K562 (cell line): ENCODE data around the gene VAT1L. TPM values are rescaled to one million over a fixed set of nuclear protein-coding genes. Genes with fewer than 3 reads are reported as not detected.

Experiments used
- ATAC-seq: fragments of 200-7000 bp; cut with Tn5 transposase; 3 replicates; pipeline ENCODE4 v1.9.1; 2020; ENCODE audit warnings: moderate library complexity
- BruUV-seq: library from RNA; stranded (reverse); fragments of 400-500 nt; replicated peaks from 2 replicates; lab custom pipeline; 2021; lab: Mats Ljungman, UMichigan
- CTCF ChIA-PET: fragments of 300-600 bp; formaldehyde crosslinking; extraction: SDS; loops from one replicate; lab custom pipeline; 2021; ENCODE audit warnings: low intra/inter-chr PET ratio; lab: Yijun Ruan, JAX
- POLR2A ChIA-PET: fragments of 300-600, 350-650 bp; sonication (Branson Sonifier 250); formaldehyde crosslinking; extraction: SDS; loops from one replicate; lab custom pipeline; 2021; ENCODE audit warnings: antibody characterized with exemption, inconsistent platforms; lab: Yijun Ruan, JAX
- DNase-seq, 4 experiments: peaks; one replicate each; pipeline versions ENCODE4 v3.0.0 to v3.0.0-alpha.2; 2011 to 2018; ENCODE audit warnings: low spot score in 3 of 4, mixed read lengths in 3 of 4; ENCODE audit errors: extremely low read depth in 1 of 4
- FAIRE-seq: peaks from 2 replicates; lab custom pipeline; 2011; peaks lifted over from hg19 to GRCh38; lab: Jason Lieb, UNC
- H2AFZ ChIP-seq: 2 replicates; pipeline ENCODE4 v1.6.0; 2011; ENCODE audit warnings: low read depth, low read length, control low read depth, inconsistent platforms
- H3K27ac ChIP-seq: fragments of 200-600 bp; 3 replicates; pipeline ENCODE4 v1.8.0; 2011; ENCODE audit warnings: low read depth, mild to moderate bottlenecking, control low read depth, inconsistent platforms, low read length, moderate library complexity, mixed read lengths; ENCODE audit errors: extremely low read depth
- H3K27me3 ChIP-seq, 2 experiments: fragments of 300-600 bp in 1 of 2; 2 replicates in 1 of 2; 3 replicates in 1 of 2; pipeline versions ENCODE4 v1.6.0 to v1.8.0; 2011; ENCODE audit warnings: inconsistent platforms in 2 of 2, low read length in 2 of 2, mild to moderate bottlenecking in 1 of 2, mixed read lengths in 1 of 2, moderate library complexity in 1 of 2; ENCODE audit not compliant: control insufficient read depth in 2 of 2, insufficient read depth in 2 of 2
- H3K36me3 ChIP-seq: fragments of 300-600 bp; 3 replicates; pipeline ENCODE4 v1.8.0; 2011; ENCODE audit warnings: mild to moderate bottlenecking, low read length, inconsistent platforms; ENCODE audit not compliant: control insufficient read depth, insufficient read depth
- H3K4me1 ChIP-seq, 2 experiments: fragments of 200-600 bp in 1 of 2; replicated peaks in 1 of 2; 2 replicates in 1 of 2; 3 replicates in 1 of 2; pipeline versions ENCODE4 v1.5.1 to v1.8.0; 2011; ENCODE audit warnings: inconsistent platforms in 2 of 2, low read length in 2 of 2, mild to moderate bottlenecking in 1 of 2, mixed read lengths in 1 of 2, moderate library complexity in 1 of 2; ENCODE audit not compliant: control insufficient read depth in 2 of 2, insufficient read depth in 2 of 2
- H3K4me2 ChIP-seq: 2 replicates; pipeline ENCODE4 v1.6.1; 2011; ENCODE audit warnings: low read length, control low read depth, inconsistent platforms, mixed read lengths; ENCODE audit not compliant: insufficient read depth
- H3K4me3 ChIP-seq: fragments of 200-600 bp; sonication (generic), shearing (Covaris generic); 2 replicates; pipeline ENCODE4 v1.5.1; 2016; ENCODE audit warnings: control low read depth, inconsistent platforms
- H3K79me2 ChIP-seq: fragments of 200-600 bp; 3 replicates; pipeline ENCODE4 v1.8.0; 2011; ENCODE audit warnings: low read length, inconsistent platforms; ENCODE audit not compliant: control insufficient read depth, insufficient read depth
- H3K9ac ChIP-seq, 2 experiments: 2 replicates each; pipeline versions ENCODE4 v1.6.0 to v1.6.1; 2011; ENCODE audit warnings: low read depth in 2 of 2, low read length in 2 of 2, control low read depth in 1 of 2, inconsistent platforms in 1 of 2, mild to moderate bottlenecking in 1 of 2, mixed read lengths in 1 of 2; ENCODE audit not compliant: insufficient read depth in 1 of 2
- H3K9me1 ChIP-seq: one replicate; pipeline ENCODE4 v1.6.0; 2011; ENCODE audit warnings: inconsistent platforms, mild to moderate bottlenecking, low read length, moderate library complexity; ENCODE audit not compliant: control insufficient read depth, insufficient read depth
- H3K9me3 ChIP-seq: replicated peaks from 2 replicates; pipeline ENCODE4 v1.5.1; 2011; ENCODE audit warnings: low read depth, low read length, inconsistent platforms; ENCODE audit not compliant: control insufficient read depth, insufficient read depth
- H4K20me1 ChIP-seq: replicated peaks from 2 replicates; pipeline ENCODE4 v1.6.1; 2011; ENCODE audit warnings: low read length, inconsistent platforms, mixed read lengths; ENCODE audit not compliant: control insufficient read depth, insufficient read depth
- ETV5 ChIP-seq: sonication (generic); formaldehyde crosslinking; IDR thresholded peaks from 2 replicates; pipeline ENCODE4 v1.4.0; 2020; ENCODE audit warnings: low read depth, mild to moderate bottlenecking, missing genetic modification reagents
- GTF2E2 ChIP-seq: fragments of 200-800 bp; sonication (Bioruptor generic); IDR thresholded peaks from 2 replicates; pipeline ENCODE4 v1.6.1; 2016; ENCODE audit warnings: missing genetic modification characterization, missing compliant biosample characterization
- KDM5B ChIP-seq: fragments of 200-600 bp; sonication (generic); IDR thresholded peaks from 2 replicates; pipeline ENCODE4 v1.6.1; 2012; ENCODE audit warnings: low read depth, mild to moderate bottlenecking, moderate library complexity, low read length, control low read depth, inconsistent platforms; ENCODE audit not compliant: insufficient replicate concordance
- MECOM ChIP-seq: fragments of 250-450 bp; sonication (Bioruptor Pico); IDR thresholded peaks from 2 replicates; pipeline ENCODE4 v1.8.0; 2022; ENCODE audit warnings: inconsistent platforms
- PTBP1 ChIP-seq: fragments of 200-400 bp; formaldehyde crosslinking; IDR thresholded peaks from 2 replicates; pipeline ENCODE4 v1.6.1; 2017; ENCODE audit warnings: low read depth, low read length
- TFAM ChIP-seq: fragments of 250-450 bp; sonication (Bioruptor Pico); conservative IDR thresholded peaks from 2 replicates; pipeline ENCODE4 v1.5.0; 2021; ENCODE audit warnings: mild to moderate bottlenecking, moderate library complexity
- ZNF347 ChIP-seq: fragments of 450-650 bp; formaldehyde crosslinking; IDR thresholded peaks from 2 replicates; pipeline ENCODE4 v1.4.0; 2020; ENCODE audit warnings: low read depth, mild to moderate bottlenecking, moderate library complexity
- WGBS: fragments of 100-300 bp; shearing (Covaris generic); methylation state at CpG from one replicate; pipeline ENCODE4 v1.1.6; 2016; ENCODE audit warnings: low coverage, mixed read lengths; ENCODE audit not compliant: insufficient coverage; ENCODE audit errors: missing lambda C conversion rate; 5-methylcytosine and 5-hydroxymethylcytosine counted together
- in situ Hi-C: fragments of 300-500 bp; cut with MboI; formaldehyde crosslinking; loops from 4 replicates; pipeline ENCODE4 v1.15.0; 2018; ENCODE audit warnings: inconsistent platforms, mixed read lengths
- intact Hi-C: fragments of 100-400 bp; cut with micrococcal nuclease; formaldehyde crosslinking; loops from 2 replicates; pipeline ENCODE4 v1.14.2; 2022
- polyA plus RNA-seq, 8 experiments: library from polyadenylated mRNA; depleted of rRNA in 4 of 8; stranded (reverse) in 5 of 8; unstranded in 3 of 8; fragments of >200 nt; fragmentation: Nextera tagmentation in 2 of 8; fragmentation: Illumina TruSeq in 1 of 8; extraction: Ambion mirVana in 2 of 8; extraction: Trizol in 1 of 8; gene quantifications; 2 replicates each; pipeline versions ENCODE4 v1.2.1 to v1.2.3, GENCODE V29; 2011 to 2014; ENCODE audit warnings: inconsistent platforms in 1 of 8, missing spikeins in 1 of 8
- total RNA-seq, 7 experiments: library from RNA; depleted of rRNA in 6 of 7; stranded (reverse); fragments of >200 nt in 6 of 7; fragmentation: Illumina TruSeq in 2 of 7; extraction: Trizol in 2 of 7; gene quantifications; 2 replicates each; pipeline versions ENCODE4 v1.2.1 to v1.2.3, GENCODE V29; 2011 to 2021; ENCODE audit warnings: low replicate concordance in 1 of 7
- TF ChIP-seq, protein P1 (sequence below): sonication (generic); formaldehyde crosslinking; IDR thresholded peaks from 2 replicates; pipeline ENCODE4 v1.8.1; 2023; ENCODE audit warnings: mild to moderate bottlenecking, missing genetic modification reagents
- TF ChIP-seq, protein P2 (sequence below), 3 experiments: fragments of 200-800 bp in 1 of 3; sonication (Bioruptor generic) in 1 of 3; sonication (generic) in 1 of 3; formaldehyde crosslinking in 1 of 3; IDR thresholded peaks; 2 replicates each; pipeline versions ENCODE4 v1.6.1 to v1.8.0; 2016 to 2022; ENCODE audit warnings: mild to moderate bottlenecking in 2 of 3, missing compliant biosample characterization in 2 of 3, missing genetic modification characterization in 2 of 3, missing genetic modification reagents in 1 of 3
- TF ChIP-seq, protein P3 (sequence below): sonication (generic); formaldehyde crosslinking; IDR thresholded peaks from 2 replicates; pipeline ENCODE4 v1.8.0; 2023; ENCODE audit warnings: mild to moderate bottlenecking, missing genetic modification reagents
- TF ChIP-seq, protein P4 (sequence below): fragments of 450-650 bp; IDR thresholded peaks from 2 replicates; pipeline ENCODE4 v1.6.1; 2018; ENCODE audit not compliant: partially characterized antibody

VAT1L gene
- total and polyA plus RNA-seq, 9 of the 15 experiments (the other 6 are each of a cell fraction or from before 2014, with no cell fraction given), result 0.01 TPM; not detected in 8

DNA sequence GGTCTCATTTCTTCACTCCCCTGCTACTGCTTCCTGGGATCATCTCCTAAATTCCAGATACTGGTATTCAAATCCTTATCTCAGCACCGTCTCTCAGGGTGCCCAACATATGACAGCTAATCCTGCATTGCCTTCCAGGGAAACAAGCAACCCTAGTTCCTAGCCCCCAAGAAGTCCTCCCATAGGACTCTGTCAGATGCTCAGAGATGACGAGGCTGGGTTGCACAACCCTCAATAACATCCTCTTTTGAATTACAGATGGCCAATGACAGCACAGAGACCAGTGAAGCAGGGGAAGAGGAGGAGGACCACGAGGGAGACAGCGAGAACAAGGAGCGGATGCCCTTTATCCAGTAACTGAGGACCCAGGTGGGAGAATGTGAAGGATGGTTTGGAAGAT lies 189.0 kb downstream of the VAT1L start:
- Histone ChIP-seq H3K4me1 (no peaks in the 10 kb centered on the region), H2AFZ (no peak overlapping the region), H3K4me2 (no peak overlapping the region), H3K79me2 (no peaks in the 10 kb centered on the region), H4K20me1 (no peaks in the 10 kb centered on the region), H3K27ac (no peak overlapping the region), H3K36me3 (no peaks in the 10 kb centered on the region), H3K9me1 (no peaks in the 10 kb centered on the region), H3K9ac (no peak overlapping the region), H3K4me3 (no peak overlapping the region), H3K9me3 (no peaks in the 10 kb centered on the region), H3K27me3 (no peaks in the 10 kb centered on the region; a peak in 2 of 5 replicates)
- in situ Hi-C loops (no loop called here), intact Hi-C loops (loop anchor here (10.0 kb wide), 1 partner anchor 393 kb away; no protein-coding TSS in a partner anchor)
- WGBS, result 0% methylated on average over 5 of the region's 5 CpGs
- ChIA-PET POLR2A (no interaction called here), CTCF (no interaction called here)
- no peak for TF ChIP-seq ZNF347
- TF ChIP-seq, protein P1, sequence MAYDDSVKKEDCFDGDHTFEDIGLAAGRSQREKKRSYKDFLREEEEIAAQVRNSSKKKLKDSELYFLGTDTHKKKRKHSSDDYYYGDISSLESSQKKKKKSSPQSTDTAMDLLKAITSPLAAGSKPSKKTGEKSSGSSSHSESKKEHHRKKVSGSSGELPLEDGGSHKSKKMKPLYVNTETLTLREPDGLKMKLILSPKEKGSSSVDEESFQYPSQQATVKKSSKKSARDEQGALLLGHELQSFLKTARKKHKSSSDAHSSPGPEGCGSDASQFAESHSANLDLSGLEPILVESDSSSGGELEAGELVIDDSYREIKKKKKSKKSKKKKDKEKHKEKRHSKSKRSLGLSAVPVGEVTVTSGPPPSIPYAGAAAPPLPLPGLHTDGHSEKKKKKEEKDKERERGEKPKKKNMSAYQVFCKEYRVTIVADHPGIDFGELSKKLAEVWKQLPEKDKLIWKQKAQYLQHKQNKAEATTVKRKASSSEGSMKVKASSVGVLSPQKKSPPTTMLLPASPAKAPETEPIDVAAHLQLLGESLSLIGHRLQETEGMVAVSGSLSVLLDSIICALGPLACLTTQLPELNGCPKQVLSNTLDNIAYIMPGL (CRISPR knock-in tag), result no peak
- TF ChIP-seq, protein P2, sequence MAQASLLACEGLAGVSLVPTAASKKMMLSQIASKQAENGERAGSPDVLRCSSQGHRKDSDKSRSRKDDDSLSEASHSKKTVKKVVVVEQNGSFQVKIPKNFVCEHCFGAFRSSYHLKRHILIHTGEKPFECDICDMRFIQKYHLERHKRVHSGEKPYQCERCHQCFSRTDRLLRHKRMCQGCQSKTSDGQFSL (CRISPR knock-in tag; IDR thresholded peaks at IDR 0.05), result no peak
- TF ChIP-seq, protein P2 (tag; IDR thresholded peaks at IDR 0.05), result no peak
- TF ChIP-seq PTBP1, result no peak
- TF ChIP-seq MECOM (CRISPR knock-in tag), result no peak
- TF ChIP-seq, protein P3, sequence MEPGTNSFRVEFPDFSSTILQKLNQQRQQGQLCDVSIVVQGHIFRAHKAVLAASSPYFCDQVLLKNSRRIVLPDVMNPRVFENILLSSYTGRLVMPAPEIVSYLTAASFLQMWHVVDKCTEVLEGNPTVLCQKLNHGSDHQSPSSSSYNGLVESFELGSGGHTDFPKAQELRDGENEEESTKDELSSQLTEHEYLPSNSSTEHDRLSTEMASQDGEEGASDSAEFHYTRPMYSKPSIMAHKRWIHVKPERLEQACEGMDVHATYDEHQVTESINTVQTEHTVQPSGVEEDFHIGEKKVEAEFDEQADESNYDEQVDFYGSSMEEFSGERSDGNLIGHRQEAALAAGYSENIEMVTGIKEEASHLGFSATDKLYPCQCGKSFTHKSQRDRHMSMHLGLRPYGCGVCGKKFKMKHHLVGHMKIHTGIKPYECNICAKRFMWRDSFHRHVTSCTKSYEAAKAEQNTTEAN (CRISPR knock-in tag), result no peak
- no peak for TF ChIP-seq ETV5 (CRISPR knock-in tag)
- TF ChIP-seq TFAM, result no peak
- no peak for TF ChIP-seq KDM5B
- TF ChIP-seq, protein P4, sequence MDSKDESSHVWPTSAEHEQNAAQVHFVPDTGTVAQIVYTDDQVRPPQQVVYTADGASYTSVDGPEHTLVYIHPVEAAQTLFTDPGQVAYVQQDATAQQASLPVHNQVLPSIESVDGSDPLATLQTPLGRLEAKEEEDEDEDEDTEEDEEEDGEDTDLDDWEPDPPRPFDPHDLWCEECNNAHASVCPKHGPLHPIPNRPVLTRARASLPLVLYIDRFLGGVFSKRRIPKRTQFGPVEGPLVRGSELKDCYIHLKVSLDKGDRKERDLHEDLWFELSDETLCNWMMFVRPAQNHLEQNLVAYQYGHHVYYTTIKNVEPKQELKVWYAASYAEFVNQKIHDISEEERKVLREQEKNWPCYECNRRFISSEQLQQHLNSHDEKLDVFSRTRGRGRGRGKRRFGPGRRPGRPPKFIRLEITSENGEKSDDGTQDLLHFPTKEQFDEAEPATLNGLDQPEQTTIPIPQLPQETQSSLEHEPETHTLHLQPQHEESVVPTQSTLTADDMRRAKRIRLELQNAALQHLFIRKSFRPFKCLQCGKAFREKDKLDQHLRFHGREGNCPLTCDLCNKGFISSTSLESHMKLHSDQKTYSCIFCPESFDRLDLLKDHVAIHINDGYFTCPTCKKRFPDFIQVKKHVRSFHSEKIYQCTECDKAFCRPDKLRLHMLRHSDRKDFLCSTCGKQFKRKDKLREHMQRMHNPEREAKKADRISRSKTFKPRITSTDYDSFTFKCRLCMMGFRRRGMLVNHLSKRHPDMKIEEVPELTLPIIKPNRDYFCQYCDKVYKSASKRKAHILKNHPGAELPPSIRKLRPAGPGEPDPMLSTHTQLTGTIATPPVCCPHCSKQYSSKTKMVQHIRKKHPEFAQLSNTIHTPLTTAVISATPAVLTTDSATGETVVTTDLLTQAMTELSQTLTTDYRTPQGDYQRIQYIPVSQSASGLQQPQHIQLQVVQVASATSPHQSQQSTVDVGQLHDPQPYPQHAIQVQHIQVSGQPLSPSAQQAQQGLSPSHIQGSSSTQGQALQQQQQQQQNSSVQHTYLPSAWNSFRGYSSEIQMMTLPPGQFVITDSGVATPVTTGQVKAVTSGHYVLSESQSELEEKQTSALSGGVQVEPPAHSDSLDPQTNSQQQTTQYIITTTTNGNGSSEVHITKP, result no peak
- TF ChIP-seq GTF2E2 (tag), result no peak
- FAIRE-seq, result no peak
- ATAC-seq, result no peak
- BruUV-seq, result no TSS peak
- DNase-seq, result no peak
